Measurements from ENCODE around the gene CRTC3. TPM values are rescaled to one million over a fixed set of nuclear protein-coding genes. Genes with fewer than 3 reads are reported as not detected.
"Not testable (repeated sequence)": the region's sequence is repeated elsewhere in the genome, so short reads cannot be mapped to it uniquely, and the experiment has no call there.

Gene CRTC3
- total RNA-seq, 1 experiment from 2014 or later: 5.3 TPM

DNA sequence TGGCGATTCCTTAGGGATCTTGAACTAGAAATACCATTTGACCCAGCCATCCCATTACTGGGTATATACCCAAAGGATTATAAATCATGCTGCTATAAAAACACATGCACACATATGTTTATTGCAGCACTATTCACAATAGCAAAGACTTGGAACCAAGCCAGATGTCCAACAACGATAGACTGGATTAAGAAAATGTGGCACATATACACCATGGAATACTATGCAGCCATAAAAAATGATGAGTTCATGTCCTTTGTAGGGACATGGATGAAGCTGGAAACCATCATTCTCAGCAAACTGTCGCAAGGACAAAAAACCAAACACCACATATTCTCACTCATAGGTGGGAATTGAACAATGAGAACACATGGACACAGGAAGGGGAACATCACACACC lies 107.3 kb downstream of the CRTC3 start:
- DNase-seq (ENCODE audit: low read depth); in situ Hi-C loops (cut with HindIII; ENCODE audit: low pct_unique_long_range_greater_than_20kb, low sequenced_read_pairs): not testable (repeated sequence)

DNA sequence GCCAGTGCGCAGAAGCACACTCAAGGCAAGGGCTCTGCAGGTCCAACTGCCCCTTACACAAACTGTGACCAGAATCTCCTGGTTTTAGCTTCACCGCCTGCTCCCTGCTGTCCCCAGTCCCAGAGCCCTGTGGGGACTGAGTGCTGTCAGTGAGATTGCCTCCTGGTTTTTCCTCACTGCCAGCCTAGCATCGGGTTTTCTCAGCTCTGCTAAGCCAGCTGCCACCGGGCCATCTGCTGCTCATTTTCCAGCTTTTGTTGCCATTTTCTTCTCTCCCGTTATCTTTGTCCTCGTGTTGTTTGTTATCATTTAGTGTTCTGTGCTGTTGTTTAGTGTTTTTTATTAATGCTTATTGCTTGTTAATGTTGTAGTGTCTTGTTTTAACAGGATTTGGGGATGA lies 108.0 kb downstream of the CRTC3 start:
- DNase-seq (ENCODE audit: low read depth): no peak
- in situ Hi-C loops (cut with HindIII; ENCODE audit: low pct_unique_long_range_greater_than_20kb, low sequenced_read_pairs): no loop called here

- no peak for DNase-seq (ENCODE audit: low read depth)
- in situ Hi-C loops (cut with HindIII; ENCODE audit: low pct_unique_long_range_greater_than_20kb, low sequenced_read_pairs): no loop called here
Measured at GRCh38 chr15:90638201-90638691, 108.5 kb downstream of the CRTC3 start.

- in situ Hi-C loops (cut with HindIII; ENCODE audit: low pct_unique_long_range_greater_than_20kb, low sequenced_read_pairs): no loop called here
- no peak for DNase-seq (ENCODE audit: low read depth)
Measured at GRCh38 chr15:90638963-90639362, 109.2 kb downstream of the CRTC3 start.

DNA sequence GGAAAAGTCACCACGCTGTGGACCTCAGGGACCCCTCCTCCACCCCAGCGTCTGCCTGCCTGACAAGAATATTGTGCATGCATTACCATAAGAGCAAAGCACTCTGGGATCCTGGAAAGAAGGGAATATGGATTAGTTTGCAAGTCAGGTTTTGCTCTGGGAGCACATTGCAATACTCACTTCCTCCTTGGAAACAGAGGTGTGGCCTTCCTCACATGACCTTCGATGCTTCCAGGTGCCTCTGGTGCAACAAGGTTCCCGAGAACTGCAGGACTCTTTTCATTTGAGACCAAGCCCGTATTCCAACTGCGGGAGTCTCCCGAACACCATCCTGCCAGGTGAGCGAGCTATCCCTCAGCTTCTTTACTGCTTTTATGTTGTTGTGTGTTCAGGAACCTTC lies 111.1 kb downstream of the CRTC3 start:
- in situ Hi-C loops (cut with HindIII; ENCODE audit: low pct_unique_long_range_greater_than_20kb, low sequenced_read_pairs): no loop called here
- DNase-seq (ENCODE audit: low read depth): no peak

DNA sequence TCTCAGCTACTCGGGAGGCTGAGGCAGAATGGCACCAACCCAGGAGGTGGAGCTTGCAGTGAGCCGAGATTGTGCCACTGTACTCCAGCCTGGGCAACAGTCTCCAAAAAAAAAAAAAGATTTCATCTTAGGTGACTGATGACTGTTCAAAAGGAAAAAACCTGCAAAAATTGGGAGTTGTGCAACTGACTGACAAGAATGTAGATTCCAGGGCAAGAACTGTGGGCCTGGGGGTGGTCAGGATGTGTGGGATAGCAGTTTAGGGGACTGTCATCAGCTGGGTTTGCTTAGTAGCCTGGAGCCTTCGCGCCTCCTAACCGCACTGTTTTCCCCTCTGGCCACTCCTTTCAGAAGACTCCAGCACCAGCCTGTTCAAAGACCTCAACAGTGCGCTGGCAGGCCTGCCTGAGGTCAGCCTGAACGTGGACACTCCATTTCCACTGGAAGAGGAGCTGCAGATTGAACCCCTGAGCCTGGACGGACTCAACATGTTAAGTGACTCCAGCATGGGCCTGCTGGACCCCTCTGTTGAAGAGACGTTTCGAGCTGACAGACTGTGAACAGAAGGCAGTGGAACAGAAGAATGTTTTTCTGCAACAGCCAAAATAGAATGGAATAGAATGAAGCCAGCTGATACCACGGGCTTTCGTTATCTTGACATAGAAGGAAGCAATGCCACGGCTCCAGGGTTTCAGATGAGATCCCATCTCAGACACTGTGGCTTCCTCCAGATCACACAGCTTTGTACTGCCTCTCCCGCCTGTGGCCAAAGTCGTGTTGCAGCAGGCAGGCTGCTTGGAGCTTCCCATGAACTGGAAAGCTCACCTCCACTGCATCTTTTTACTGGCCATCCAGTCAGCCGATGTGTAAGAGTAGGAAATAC lies 112.1 kb downstream of the CRTC3 start:
- no peak for DNase-seq (ENCODE audit: low read depth)
- in situ Hi-C loops (cut with HindIII; ENCODE audit: low pct_unique_long_range_greater_than_20kb, low sequenced_read_pairs): no loop called here

GRCh38 chr15:90642464-90643300 lies 113.0 kb downstream of the CRTC3 start:
- in situ Hi-C loops (cut with HindIII; ENCODE audit: low pct_unique_long_range_greater_than_20kb, low sequenced_read_pairs): no loop called here
- DNase-seq (ENCODE audit: low read depth): no peak

- in situ Hi-C loops (cut with HindIII; ENCODE audit: low pct_unique_long_range_greater_than_20kb, low sequenced_read_pairs): no loop called here
- DNase-seq (ENCODE audit: low read depth): no peak
Measured at GRCh38 chr15:90643301-90643632, 113.5 kb downstream of the CRTC3 start.

GRCh38 chr15:90644526-90644925 lies 114.8 kb downstream of the CRTC3 start:
- in situ Hi-C loops (cut with HindIII; ENCODE audit: low pct_unique_long_range_greater_than_20kb, low sequenced_read_pairs): no loop called here
- DNase-seq (ENCODE audit: low read depth): no peak

GRCh38 chr15:90644952-90645725 lies 115.4 kb downstream of the CRTC3 start:
- in situ Hi-C loops (cut with HindIII; ENCODE audit: low pct_unique_long_range_greater_than_20kb, low sequenced_read_pairs): no loop called here
- DNase-seq (ENCODE audit: low read depth): no peak

DNA sequence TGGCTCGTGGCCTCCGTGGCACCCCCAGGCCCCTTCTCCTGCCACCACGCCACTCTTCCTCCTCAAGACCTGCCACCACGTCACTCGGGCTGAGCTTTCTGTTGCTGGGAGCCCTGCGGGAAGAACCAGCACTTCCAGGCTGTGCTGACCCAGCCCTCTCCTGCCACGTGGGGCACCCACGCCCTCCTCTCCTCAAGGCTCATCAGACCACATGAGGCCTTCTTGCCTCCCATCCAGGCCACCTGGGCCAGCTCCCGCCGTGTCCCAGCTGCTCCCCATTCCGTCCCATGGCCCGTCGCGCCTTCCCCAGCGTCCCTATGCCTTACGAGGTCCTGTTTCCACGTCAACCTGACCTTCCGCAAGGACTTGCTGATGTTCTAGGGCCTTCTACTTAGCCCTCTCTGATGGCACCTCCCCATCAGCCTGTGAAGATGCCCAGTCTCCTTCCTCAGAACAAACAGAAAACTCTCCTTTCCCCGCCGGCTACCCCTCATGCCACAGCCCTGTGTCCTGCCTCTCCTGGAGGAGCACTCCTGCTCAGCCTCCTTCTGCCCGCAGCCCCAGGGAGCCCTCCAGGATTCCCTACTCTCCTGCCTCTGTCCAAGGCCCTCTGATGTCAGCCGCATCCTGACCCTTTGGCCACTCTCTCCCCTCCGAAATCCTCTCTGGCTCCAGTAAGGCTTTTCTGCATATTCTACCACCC lies 116.3 kb downstream of the CRTC3 start:
- in situ Hi-C loops (cut with HindIII; ENCODE audit: low pct_unique_long_range_greater_than_20kb, low sequenced_read_pairs): no loop called here
- DNase-seq (ENCODE audit: low read depth): no peak

DNA sequence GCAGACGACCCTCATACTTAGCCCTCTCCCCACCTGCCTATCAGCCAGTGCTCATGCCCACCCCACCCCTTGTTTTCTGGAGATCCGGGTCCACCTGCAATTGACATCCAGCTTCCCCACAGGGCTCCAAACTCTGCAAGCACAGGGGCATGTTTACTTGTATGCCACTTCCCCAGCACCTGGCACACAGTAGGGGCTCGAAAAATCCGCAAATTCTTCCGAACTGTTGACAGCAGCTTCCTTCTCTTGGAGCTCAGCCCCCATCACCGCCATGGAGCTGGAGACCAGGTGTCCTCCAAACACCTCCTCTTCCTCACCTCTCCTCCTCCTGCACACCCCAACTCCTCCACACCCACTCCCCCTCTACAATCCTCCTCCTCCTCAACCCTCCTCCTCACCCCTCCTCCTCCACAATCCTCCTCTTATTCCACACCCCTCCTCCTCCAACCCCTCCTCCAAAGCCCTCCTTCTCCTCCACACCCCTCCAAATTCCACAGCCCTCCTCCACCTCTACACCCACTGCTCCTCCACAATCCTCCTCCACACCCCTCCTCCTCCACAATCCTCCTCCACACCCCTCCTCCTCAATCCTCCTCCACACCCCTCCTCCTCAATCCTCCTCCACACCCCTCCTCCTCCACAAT lies 117.1 kb downstream of the CRTC3 start:
- DNase-seq (ENCODE audit: low read depth): no peak
- in situ Hi-C loops (cut with HindIII; ENCODE audit: low pct_unique_long_range_greater_than_20kb, low sequenced_read_pairs): no loop called here

DNA sequence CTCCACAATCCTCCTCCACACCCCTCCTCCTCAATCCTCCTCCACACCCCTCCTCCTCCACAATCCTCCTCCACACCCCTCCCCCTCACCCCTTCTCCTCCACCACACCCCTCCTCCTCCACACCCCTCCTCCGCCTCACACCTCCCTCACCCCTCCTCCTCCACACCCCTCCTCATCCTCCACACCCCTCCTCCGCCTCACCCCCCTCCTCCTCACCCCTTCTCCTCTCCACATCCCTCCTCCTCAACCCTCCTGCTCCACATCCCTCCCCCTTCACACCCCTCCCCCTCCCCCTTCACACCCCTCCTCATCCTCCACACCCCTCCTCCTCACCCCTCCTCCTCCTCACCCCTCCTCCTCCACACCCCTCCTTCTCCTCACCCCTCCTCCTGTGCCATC lies 117.6 kb downstream of the CRTC3 start:
- in situ Hi-C loops (cut with HindIII; ENCODE audit: low pct_unique_long_range_greater_than_20kb, low sequenced_read_pairs): no loop called here
- DNase-seq (ENCODE audit: low read depth): no peak

DNA sequence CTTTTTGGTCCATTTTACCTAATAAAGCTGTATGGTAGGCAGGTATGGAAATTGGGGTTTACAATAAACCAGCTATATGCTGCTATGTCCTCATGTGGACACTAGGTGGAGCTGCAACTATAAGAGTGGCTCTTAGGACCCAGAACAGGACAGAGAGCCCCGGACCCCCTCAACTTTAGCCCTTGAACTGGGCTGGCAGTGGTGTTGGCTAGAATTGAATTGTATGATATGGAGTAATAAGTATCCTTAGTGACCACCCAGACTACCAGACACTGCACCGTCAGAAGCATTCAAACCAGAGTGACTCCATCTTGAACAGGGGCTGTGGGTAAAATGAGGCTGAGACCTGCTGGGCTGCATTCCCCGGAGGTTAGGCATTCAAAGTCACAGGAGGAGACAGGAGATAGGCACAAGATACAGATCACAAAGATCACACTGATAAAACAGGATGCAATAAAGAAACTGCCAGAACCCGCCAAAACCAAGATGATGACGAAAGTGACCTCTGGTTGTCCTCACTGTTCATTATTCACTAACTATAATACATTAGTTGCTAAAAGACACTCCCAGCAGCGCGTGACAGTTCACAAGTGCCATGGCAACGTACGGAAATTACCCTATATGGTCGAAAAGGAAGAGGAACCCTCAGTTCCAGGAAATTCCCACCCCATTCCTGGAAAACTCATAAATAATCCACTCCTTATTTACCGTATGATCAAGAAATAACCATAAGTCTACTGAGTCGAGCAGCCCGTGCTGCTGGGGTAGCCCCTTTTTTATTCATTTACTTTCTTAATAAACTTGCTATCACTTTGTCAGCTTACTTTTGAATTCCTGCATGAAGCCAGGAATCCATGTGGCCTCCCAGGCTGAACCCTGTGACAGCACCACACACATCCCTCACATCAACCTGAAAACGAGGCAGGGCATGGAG lies 118.7 kb downstream of the CRTC3 start:
- DNase-seq (ENCODE audit: low read depth): peak; percentile 45
- in situ Hi-C loops (cut with HindIII; ENCODE audit: low pct_unique_long_range_greater_than_20kb, low sequenced_read_pairs): no loop called here

- in situ Hi-C loops (cut with HindIII; ENCODE audit: low pct_unique_long_range_greater_than_20kb, low sequenced_read_pairs): no loop called here
Measured at GRCh38 chr15:90650117-90650955, 120.6 kb downstream of the CRTC3 start.

More at GRCh38 chr15:90650117-90650955, 120.6 kb downstream of the CRTC3 start:
- DNase-seq (ENCODE audit: low read depth): no peak
